GM19467 (cell line): ENCODE results near the gene EVX1.

Experiments
- ATAC-seq: cut with Tn5 transposase; IDR thresholded peaks from one replicate; pipeline ENCODE4 v1.9.1; 2021; ENCODE audit warnings: mild to moderate bottlenecking, moderate library complexity; ENCODE audit not compliant: unreplicated experiment

The EVX1 gene

GRCh38 chr7:27204851-27205322, 37.7 kb upstream of the EVX1 start:
- no peak for ATAC-seq

GRCh38 chr7:27205325-27206280, 37.0 kb upstream of the EVX1 start:
- no peak for ATAC-seq

- no peak for ATAC-seq
These were observed 35.1 kb upstream of the EVX1 start for GRCh38 chr7:27207348-27207985.

GRCh38 chr7:27208998-27209397, 33.6 kb upstream of the EVX1 start:
- ATAC-seq, result no peak

GRCh38 chr7:27209933-27210440, 32.6 kb upstream of the EVX1 start:
- no peak for ATAC-seq

- ATAC-seq, result no peak
These were observed 32.0 kb upstream of the EVX1 start for GRCh38 chr7:27210441-27211083.

- ATAC-seq, result no peak
These were observed 31.5 kb upstream of the EVX1 start for GRCh38 chr7:27211084-27211446.

GRCh38 chr7:27211764-27212204, 30.8 kb upstream of the EVX1 start:
- ATAC-seq, result no peak

- ATAC-seq, result no peak
These were observed 29.8 kb upstream of the EVX1 start for GRCh38 chr7:27212497-27213432.

- no peak for ATAC-seq
These were observed 29.0 kb upstream of the EVX1 start for GRCh38 chr7:27213433-27214238.

GRCh38 chr7:27214239-27214950, 28.2 kb upstream of the EVX1 start:
- ATAC-seq, result no peak

- no peak for ATAC-seq
These were observed 27.2 kb upstream of the EVX1 start for GRCh38 chr7:27215356-27215755.

GRCh38 chr7:27217951-27218350, 24.7 kb upstream of the EVX1 start:
- ATAC-seq, result no peak

GRCh38 chr7:27219821-27220220, 22.8 kb upstream of the EVX1 start:
- ATAC-seq, result no peak

GRCh38 chr7:27220440-27220955, 22.1 kb upstream of the EVX1 start:
- ATAC-seq, result no peak

GRCh38 chr7:27221201-27221797, 21.3 kb upstream of the EVX1 start:
- no peak for ATAC-seq

GRCh38 chr7:27223941-27224575, 18.5 kb upstream of the EVX1 start:
- no peak for ATAC-seq
